Tibial artery (tissue), 4 donors: ENCODE results near the gene ADIRF.
"Not testable (repeated sequence)": the region's sequence is repeated elsewhere in the genome, so short reads cannot be mapped to it uniquely, and the experiment has no call there.

Experiments used
- DNase-seq, 2 donors: peaks; one replicate each; pipeline ENCODE4 v3.0.0-alpha.2; 2019
- H3K27ac ChIP-seq, 2 donors: fragments of 200-600 bp; sonication (generic) in 1 of 2; 1 replicate in 1 of 2; 2 replicates in 1 of 2; pipeline ENCODE4 v1.5.1; 2018 to 2019; ENCODE audit warnings: mild to moderate bottlenecking in 1 of 2
- H3K27me3 ChIP-seq, 2 donors: fragments of 200-600 bp; sonication (generic) in 1 of 2; one replicate each; pipeline versions ENCODE4 v1.5.1 to v1.6.0; 2016 to 2019
- H3K36me3 ChIP-seq, 3 donors: fragments of 200-600 bp; sonication (generic) in 2 of 3; one replicate each; pipeline ENCODE4 v1.5.1; 2016 to 2019; ENCODE audit warnings: mild to moderate bottlenecking in 2 of 3
- H3K4me1 ChIP-seq, 4 donors: fragments of 200-600 bp; sonication (generic) in 2 of 4; 1 replicate in 3 of 4; 2 replicates in 1 of 4; pipeline ENCODE4 v1.5.1; 2016 to 2019
- H3K4me3 ChIP-seq, 2 donors: fragments of 200-600 bp; sonication (generic) in 1 of 2; 1 replicate in 1 of 2; 2 replicates in 1 of 2; pipeline ENCODE4 v1.5.1; 2018 to 2019; ENCODE audit warnings: mild to moderate bottlenecking in 2 of 2
- H3K9me3 ChIP-seq, 3 donors: fragments of 200-600 bp; sonication (generic) in 1 of 3; one replicate each; pipeline ENCODE4 v1.5.1; 2016 to 2019
- intact Hi-C: fragments of 100-400 bp; cut with DNase I; formaldehyde crosslinking; loops from one replicate; pipeline ENCODE4 v1.15.0; 2023; ENCODE audit warnings: low total_unique reads
- TF ChIP-seq, protein P1 (sequence below), 2 experiments: fragments of 200-600 bp in 1 of 2; fragments of 450-650 bp in 1 of 2; IDR thresholded peaks; one replicate each; pipeline ENCODE4 v1.5.1; 2017 to 2019; ENCODE audit warnings: antibody characterized with exemption in 2 of 2, mild to moderate bottlenecking in 1 of 2, moderate library complexity in 1 of 2

ADIRF gene

DNA sequence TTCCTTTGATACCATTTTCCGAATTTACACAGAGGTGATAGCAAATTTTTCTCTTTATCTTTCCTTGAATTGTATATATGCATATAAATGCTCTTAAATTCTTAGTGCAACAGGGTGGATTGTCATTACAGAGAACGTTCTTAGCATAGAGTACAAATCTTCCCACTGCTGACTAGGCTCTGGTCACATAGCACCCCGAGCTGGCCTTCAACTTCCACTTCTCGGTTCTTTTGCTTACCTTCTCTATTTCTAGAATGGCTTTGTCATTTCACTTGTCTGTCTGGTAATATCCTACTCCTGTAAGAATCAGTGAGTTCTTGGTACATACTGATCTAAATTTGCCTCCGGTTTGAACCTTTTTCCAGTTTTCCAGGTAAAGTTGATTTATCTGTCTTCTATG, 13.4 kb downstream of the ADIRF start:
- peak overlapping the region; percentile 90 to 100 for H3K27ac ChIP-seq

GRCh38 chr10:86984498-86984897, 16.2 kb downstream of the ADIRF start:
- H3K27me3 ChIP-seq, H3K27ac ChIP-seq, H3K4me3 ChIP-seq, intact Hi-C loops, DNase-seq, H3K9me3 ChIP-seq: not testable (repeated sequence)
- H3K36me3 ChIP-seq = peaks cover 4 to 22% (median 7%) of the 10 kb centered on the region in 3 donors
- peaks cover 2 to 43% (median 16%) of the 10 kb centered on the region in 4 donors for H3K4me1 ChIP-seq

More for the DNA sequence above, 13.4 kb downstream of the ADIRF start:
- H3K27me3 ChIP-seq = no peaks in the 10 kb centered on the region
- intact Hi-C loops = no loop called here
- no peak overlapping the region for H3K4me3 ChIP-seq
- DNase-seq = no peak
- no peaks in the 10 kb centered on the region for H3K9me3 ChIP-seq
- H3K4me1 ChIP-seq = peaks cover 3 to 55% (median 24%) of the 10 kb centered on the region in 4 donors
- TF ChIP-seq, protein P1, sequence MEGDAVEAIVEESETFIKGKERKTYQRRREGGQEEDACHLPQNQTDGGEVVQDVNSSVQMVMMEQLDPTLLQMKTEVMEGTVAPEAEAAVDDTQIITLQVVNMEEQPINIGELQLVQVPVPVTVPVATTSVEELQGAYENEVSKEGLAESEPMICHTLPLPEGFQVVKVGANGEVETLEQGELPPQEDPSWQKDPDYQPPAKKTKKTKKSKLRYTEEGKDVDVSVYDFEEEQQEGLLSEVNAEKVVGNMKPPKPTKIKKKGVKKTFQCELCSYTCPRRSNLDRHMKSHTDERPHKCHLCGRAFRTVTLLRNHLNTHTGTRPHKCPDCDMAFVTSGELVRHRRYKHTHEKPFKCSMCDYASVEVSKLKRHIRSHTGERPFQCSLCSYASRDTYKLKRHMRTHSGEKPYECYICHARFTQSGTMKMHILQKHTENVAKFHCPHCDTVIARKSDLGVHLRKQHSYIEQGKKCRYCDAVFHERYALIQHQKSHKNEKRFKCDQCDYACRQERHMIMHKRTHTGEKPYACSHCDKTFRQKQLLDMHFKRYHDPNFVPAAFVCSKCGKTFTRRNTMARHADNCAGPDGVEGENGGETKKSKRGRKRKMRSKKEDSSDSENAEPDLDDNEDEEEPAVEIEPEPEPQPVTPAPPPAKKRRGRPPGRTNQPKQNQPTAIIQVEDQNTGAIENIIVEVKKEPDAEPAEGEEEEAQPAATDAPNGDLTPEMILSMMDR (IDR thresholded peaks at IDR 0.05) = no peak
- H3K36me3 ChIP-seq = peaks cover 4 to 16% (median 7%) of the 10 kb centered on the region in 3 donors

GRCh38 chr10:86988520-86988919, 20.2 kb downstream of the ADIRF start:
- intact Hi-C loops = no loop called here
- H3K27ac ChIP-seq = peak overlapping the region in 1 of 2 donors; percentile 20
- no peaks in the 10 kb centered on the region for H3K9me3 ChIP-seq
- no peak overlapping the region for H3K4me3 ChIP-seq
- no peak for DNase-seq
- TF ChIP-seq, protein P1 (IDR thresholded peaks at IDR 0.05) = no peak
- H3K27me3 ChIP-seq = no peaks in the 10 kb centered on the region
- peaks cover 0 to 24% (median 2%) of the 10 kb centered on the region in 4 donors for H3K4me1 ChIP-seq
- peaks cover 16 to 26% (median 19%) of the 10 kb centered on the region in 3 donors for H3K36me3 ChIP-seq

- peaks cover 0 to 24% (median 2%) of the 10 kb centered on the region in 4 donors for H3K4me1 ChIP-seq
- H3K36me3 ChIP-seq = peaks cover 17 to 39% (median 29%) of the 10 kb centered on the region in 3 donors
- H3K27me3 ChIP-seq, DNase-seq, intact Hi-C loops, H3K27ac ChIP-seq, H3K9me3 ChIP-seq, H3K4me3 ChIP-seq: not testable (repeated sequence)
Measured at GRCh38 chr10:86991362-86991761, 23.1 kb downstream of the ADIRF start.

- Histone ChIP-seq H3K27me3 (no peaks in the 10 kb centered on the region), H3K4me1 (peaks cover 0 to 24% (median 2%) of the 10 kb centered on the region in 4 donors), H3K27ac (no peak overlapping the region), H3K36me3 (peaks cover 25 to 40% (median 37%) of the 10 kb centered on the region in 3 donors), H3K4me3 (no peak overlapping the region), H3K9me3 (no peaks in the 10 kb centered on the region)
- TF ChIP-seq, protein P1 (IDR thresholded peaks at IDR 0.05) = no peak
- intact Hi-C loops = no loop called here
- DNase-seq = no peak
Measured at GRCh38 chr10:86992456-86992855, 24.2 kb downstream of the ADIRF start.

GRCh38 chr10:86992929-86993328, 24.6 kb downstream of the ADIRF start:
- peaks cover 26 to 40% (median 37%) of the 10 kb centered on the region in 3 donors for H3K36me3 ChIP-seq
- H3K4me3 ChIP-seq = no peak overlapping the region
- H3K27me3 ChIP-seq = no peaks in the 10 kb centered on the region
- H3K27ac ChIP-seq = no peak overlapping the region
- DNase-seq = no peak
- TF ChIP-seq, protein P1 (IDR thresholded peaks at IDR 0.05) = no peak
- H3K4me1 ChIP-seq = peaks cover 0 to 22% (median 2%) of the 10 kb centered on the region in 4 donors
- intact Hi-C loops = no loop called here
- H3K9me3 ChIP-seq = no peaks in the 10 kb centered on the region

- intact Hi-C loops, H3K4me3 ChIP-seq, H3K9me3 ChIP-seq, H3K4me1 ChIP-seq, H3K27ac ChIP-seq, DNase-seq, H3K27me3 ChIP-seq: not testable (repeated sequence)
- H3K36me3 ChIP-seq = peaks cover 32 to 53% (median 48%) of the 10 kb centered on the region in 3 donors
Measured at GRCh38 chr10:86999802-87000403, 31.6 kb downstream of the ADIRF start.
